HepG2 (cell line): ENCODE results near the gene TCAP. TPM values are rescaled to one million over a fixed set of nuclear protein-coding genes. Genes with fewer than 3 reads are reported as not detected.

Experiments used
- DRAP1 ChIP-seq: IDR thresholded peaks from 2 replicates; pipeline ENCODE4 v1.6.1; 2016; ENCODE audit warnings: missing genetic modification reagents, missing compliant biosample characterization
- FOXM1 ChIP-seq: sonication (generic); formaldehyde crosslinking; IDR thresholded peaks from 2 replicates; pipeline ENCODE4 v1.5.0; 2020; ENCODE audit warnings: missing genetic modification reagents
- IRF9 ChIP-seq: sonication (generic); formaldehyde crosslinking; IDR thresholded peaks from 2 replicates; pipeline ENCODE4 v1.8.0; 2022; ENCODE audit warnings: missing genetic modification reagents, mild to moderate bottlenecking, borderline replicate concordance
- KLF9 ChIP-seq: IDR thresholded peaks from 2 replicates; pipeline ENCODE4 v1.6.1; 2016; ENCODE audit warnings: low read depth
- NCOR1 ChIP-seq: fragments of 200-600 bp; sonication (generic); IDR thresholded peaks from 2 replicates; pipeline ENCODE4 v1.7.0; 2017; ENCODE audit warnings: antibody characterized with exemption, low read length, borderline replicate concordance
- NFIC ChIP-seq: IDR thresholded peaks from 2 replicates; pipeline ENCODE4 v1.6.1; 2012; ENCODE audit warnings: mild to moderate bottlenecking, low read length, inconsistent platforms
- PBX2 ChIP-seq: IDR thresholded peaks from 2 replicates; pipeline ENCODE4 v1.6.1; 2016; ENCODE audit warnings: control low read depth
- SETDB1 ChIP-seq: sonication (generic); formaldehyde crosslinking; IDR thresholded peaks from 2 replicates; pipeline ENCODE4 v1.5.1; 2020; ENCODE audit warnings: missing genetic modification reagents, mild to moderate bottlenecking, borderline replicate concordance
- SRF ChIP-seq: IDR thresholded peaks from 2 replicates; pipeline ENCODE4 v1.6.1; 2011; ENCODE audit warnings: mild to moderate bottlenecking, low read depth, low read length, moderate library complexity
- XBP1 ChIP-seq: sonication (generic); formaldehyde crosslinking; IDR thresholded peaks from 2 replicates; pipeline ENCODE4 v1.5.0; 2020; ENCODE audit warnings: missing genetic modification reagents
- ZMYM3 ChIP-seq: sonication (generic); formaldehyde crosslinking; IDR thresholded peaks from 2 replicates; pipeline ENCODE4 v1.5.1; 2020; ENCODE audit warnings: mild to moderate bottlenecking, missing genetic modification reagents
- ZNF18 ChIP-seq: sonication (generic); formaldehyde crosslinking; IDR thresholded peaks from 2 replicates; pipeline ENCODE4 v1.8.0; 2022; ENCODE audit warnings: mild to moderate bottlenecking, missing genetic modification reagents; ENCODE audit not compliant: insufficient replicate concordance
- ZNF275 ChIP-seq: sonication (generic); formaldehyde crosslinking; IDR thresholded peaks from 2 replicates; pipeline ENCODE4 v1.8.0; 2022; ENCODE audit warnings: missing genetic modification reagents, mild to moderate bottlenecking, inconsistent platforms, borderline replicate concordance
- ZNF337 ChIP-seq: sonication (generic); formaldehyde crosslinking; IDR thresholded peaks from 2 replicates; pipeline ENCODE4 v1.5.1; 2020; ENCODE audit warnings: missing genetic modification reagents, low read depth, mild to moderate bottlenecking, borderline replicate concordance
- ZNF44 ChIP-seq: sonication (generic); formaldehyde crosslinking; IDR thresholded peaks from 2 replicates; pipeline ENCODE4 v1.5.1; 2020; ENCODE audit warnings: mild to moderate bottlenecking, missing genetic modification reagents
- ZNF512 ChIP-seq: sonication (generic); formaldehyde crosslinking; IDR thresholded peaks from 2 replicates; pipeline ENCODE4 v1.4.0; 2020; ENCODE audit warnings: mild to moderate bottlenecking, missing genetic modification reagents
- ZNF546 ChIP-seq: sonication (generic); formaldehyde crosslinking; conservative IDR thresholded peaks from 2 replicates; pipeline ENCODE4 v1.8.1; 2023; ENCODE audit warnings: mild to moderate bottlenecking, missing genetic modification reagents
- ZNF713 ChIP-seq: sonication (generic); formaldehyde crosslinking; IDR thresholded peaks from 2 replicates; pipeline ENCODE4 v1.4.0; 2020; ENCODE audit warnings: mild to moderate bottlenecking, missing genetic modification reagents
- ZNF724P ChIP-seq: sonication (generic); formaldehyde crosslinking; IDR thresholded peaks from 2 replicates; pipeline ENCODE4 v1.8.0; 2022; ENCODE audit warnings: missing genetic modification reagents, borderline replicate concordance
- ZNF780A ChIP-seq: sonication (generic); formaldehyde crosslinking; IDR thresholded peaks from 2 replicates; pipeline ENCODE4 v1.8.0; 2022; ENCODE audit warnings: mild to moderate bottlenecking, missing genetic modification reagents, moderate library complexity
- ZZZ3 ChIP-seq: sonication (generic); formaldehyde crosslinking; IDR thresholded peaks from 2 replicates; pipeline ENCODE4 v1.4.0; 2020; ENCODE audit warnings: missing genetic modification reagents, mild to moderate bottlenecking, borderline replicate concordance
- polyA plus RNA-seq, 8 experiments: library from polyadenylated mRNA; depleted of rRNA in 3 of 8; stranded (reverse) in 7 of 8; unstranded in 1 of 8; fragments of >200 nt; fragmentation: Illumina TruSeq in 4 of 8; extraction: Trizol in 4 of 8; gene quantifications; 2 replicates each; pipeline versions ENCODE4 v1.2.1 to v1.2.3, GENCODE V29; 2011 to 2016; ENCODE audit warnings: low read depth in 4 of 8, missing spikeins in 1 of 8, mixed read lengths in 1 of 8; ENCODE audit not compliant: insufficient read depth in 1 of 8
- total RNA-seq, 5 experiments: library from RNA; depleted of rRNA; stranded (reverse); fragments of >200 nt; fragmentation: Illumina TruSeq; extraction: Trizol; gene quantifications; 2 replicates each; pipeline ENCODE4 v1.2.3, GENCODE V29; 2016; ENCODE audit warnings: low read depth in 1 of 5

Gene TCAP
- total and polyA plus RNA-seq, 2 of the 13 experiments (the other 11 are each of a cell fraction or from before 2014, with no cell fraction given): 0.24 to 0.65 TPM

GRCh38 chr17:39671651-39672521 is 6.7 kb downstream of the TCAP start (continued):
- TF ChIP-seq ZNF780A (CRISPR knock-in tag): no peak
- TF ChIP-seq ZNF18 (CRISPR knock-in tag): no peak
- TF ChIP-seq PBX2 (CRISPR knock-in tag): no peak
- TF ChIP-seq SETDB1: no peak
- no peak for TF ChIP-seq KLF9 (CRISPR knock-in tag)
- 0 out of 2 replicates have a peak, but pooled peaks have one; percentile 57 for TF ChIP-seq ZNF44 (CRISPR knock-in tag)
- TF ChIP-seq ZNF546 (CRISPR knock-in tag): no peak
- peak; percentile 76; the same call in 1 of the 2 replicates for TF ChIP-seq IRF9 (CRISPR knock-in tag)
- TF ChIP-seq ZNF337 (CRISPR knock-in tag): peak; percentile 89; the same call in 1 of the 2 replicates
- no peak for TF ChIP-seq FOXM1
- no peak for TF ChIP-seq NFIC
- TF ChIP-seq ZNF713: no peak; the same call in 1 of the 2 replicates
- no peak; the same call in 1 of the 2 replicates for TF ChIP-seq ZNF275
- no peak for TF ChIP-seq XBP1 (CRISPR knock-in tag)
- TF ChIP-seq ZMYM3 (CRISPR knock-in tag): no peak; the same call in 1 of the 2 replicates
- TF ChIP-seq DRAP1 (CRISPR knock-in tag): peak; percentile 57; the same call in 1 of the 2 replicates
- 0 out of 2 replicates have a peak, but pooled peaks have one; percentile 41 for TF ChIP-seq ZNF512
- no peak for TF ChIP-seq ZNF724P
- TF ChIP-seq SRF: no peak
- TF ChIP-seq NCOR1: no peak
- 0 out of 2 replicates have a peak, but pooled peaks have one; percentile 77 for TF ChIP-seq ZZZ3
